Fibroblast of lung (primary cell): ENCODE results near the gene FBXO8. TPM values are rescaled to one million over a fixed set of nuclear protein-coding genes. Genes with fewer than 3 reads are reported as not detected.

ENCODE experiments used
- DNase-seq, 2 donors: peaks; one replicate each; pipeline versions ENCODE4 v3.0.0 to v3.0.0-alpha.2; 2010; ENCODE audit warnings: low read depth in 2 of 2
- H2AFZ ChIP-seq: 2 replicates; pipeline ENCODE4 v1.5.1; 2012; ENCODE audit warnings: low read length, control low read depth, inconsistent platforms
- H3K27ac ChIP-seq: 2 replicates; pipeline ENCODE4 v1.5.1; 2011; ENCODE audit warnings: low read length, control low read depth; ENCODE audit not compliant: insufficient read depth
- H3K27me3 ChIP-seq: 2 replicates; pipeline ENCODE4 v1.5.1; 2011; ENCODE audit warnings: mild to moderate bottlenecking, low read length; ENCODE audit not compliant: control insufficient read depth, insufficient read depth
- H3K36me3 ChIP-seq: 2 replicates; pipeline ENCODE4 v1.5.1; 2011; ENCODE audit warnings: low read length; ENCODE audit not compliant: control insufficient read depth, insufficient read depth
- H3K4me1 ChIP-seq: 2 replicates; pipeline ENCODE4 v1.5.1; 2011; ENCODE audit warnings: low read length; ENCODE audit not compliant: control insufficient read depth, insufficient read depth; ENCODE audit errors: extremely low read depth
- H3K4me2 ChIP-seq: 2 replicates; pipeline ENCODE4 v1.5.1; 2011; ENCODE audit warnings: low read length, control low read depth; ENCODE audit not compliant: insufficient read depth; ENCODE audit errors: extremely low read depth
- H3K4me3 ChIP-seq, 4 experiments: fragments of 200-600 bp in 1 of 4; sonication (generic) in 1 of 4; replicated peaks in 1 of 4; 2 replicates each; pipeline ENCODE4 v1.5.1; 2011 to 2016; ENCODE audit warnings: low read length in 4 of 4, low read depth in 3 of 4, mild to moderate bottlenecking in 3 of 4, control low read depth in 2 of 4, inconsistent platforms in 1 of 4, mixed read lengths in 1 of 4; ENCODE audit not compliant: insufficient read depth in 1 of 4; ENCODE audit errors: control extremely low read depth in 1 of 4
- H3K79me2 ChIP-seq: 2 replicates; pipeline ENCODE4 v1.5.1; 2012; ENCODE audit warnings: mild to moderate bottlenecking, low read length, inconsistent platforms; ENCODE audit not compliant: control insufficient read depth, insufficient read depth
- H3K9ac ChIP-seq: 2 replicates; pipeline ENCODE4 v1.5.1; 2011; ENCODE audit warnings: mild to moderate bottlenecking, low read length, control low read depth; ENCODE audit not compliant: insufficient read depth
- H3K9me3 ChIP-seq: 2 replicates; pipeline ENCODE4 v1.5.1; 2012; ENCODE audit warnings: low read depth, low read length; ENCODE audit not compliant: control insufficient read depth, insufficient read depth
- H4K20me1 ChIP-seq: 2 replicates; pipeline ENCODE4 v1.5.1; 2011; ENCODE audit warnings: low read length; ENCODE audit not compliant: control insufficient read depth, insufficient read depth; ENCODE audit errors: extremely low read depth
- EZH2 ChIP-seq: IDR thresholded peaks from 2 replicates; pipeline ENCODE4 v1.5.1; 2012; ENCODE audit warnings: low read length, control low read depth, mild to moderate bottlenecking; ENCODE audit errors: missing control alignments
- polyA minus RNA-seq: library from RNA; depleted of rRNA, polyadenylated mRNA; stranded (reverse); fragments of >200 nt; gene quantifications from 2 replicates; pipeline ENCODE4 v1.2.3, GENCODE V29; 2011; ENCODE audit warnings: low replicate concordance
- polyA plus RNA-seq, 2 donors: library from polyadenylated mRNA; depleted of rRNA in 1 of 2; stranded (reverse) in 1 of 2; unstranded in 1 of 2; fragments of >200 nt; gene quantifications; 2 replicates each; pipeline ENCODE4 v1.2.1, GENCODE V29; 2011 to 2012; ENCODE audit warnings: missing spikeins in 1 of 2
- total RNA-seq: library from RNA; depleted of rRNA; stranded (reverse); fragments of >200 nt; gene quantifications from 2 replicates; pipeline ENCODE4 v1.2.1, GENCODE V29; 2014
- TF ChIP-seq, protein P1 (sequence below), 2 donors: IDR thresholded peaks in 1 of 2; conservative IDR thresholded peaks in 1 of 2; 1 replicate in 1 of 2; 2 replicates in 1 of 2; pipeline ENCODE4 v1.5.1; 2011 to 2012; ENCODE audit warnings: low read length in 2 of 2, control low read depth in 1 of 2, inconsistent platforms in 1 of 2, low read depth in 1 of 2, mild to moderate bottlenecking in 1 of 2

Gene FBXO8, protein sequence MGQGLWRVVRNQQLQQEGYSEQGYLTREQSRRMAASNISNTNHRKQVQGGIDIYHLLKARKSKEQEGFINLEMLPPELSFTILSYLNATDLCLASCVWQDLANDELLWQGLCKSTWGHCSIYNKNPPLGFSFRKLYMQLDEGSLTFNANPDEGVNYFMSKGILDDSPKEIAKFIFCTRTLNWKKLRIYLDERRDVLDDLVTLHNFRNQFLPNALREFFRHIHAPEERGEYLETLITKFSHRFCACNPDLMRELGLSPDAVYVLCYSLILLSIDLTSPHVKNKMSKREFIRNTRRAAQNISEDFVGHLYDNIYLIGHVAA
- total RNA-seq, result 37.5 and 46.1 TPM in 2 replicates
- polyA plus RNA-seq, result 15.3 and 26.7 TPM in 2 replicates
- polyA plus RNA-seq (2012), result 12.8 and 18.4 TPM in 2 replicates
- polyA minus RNA-seq, result 5.0 and 5.2 TPM in 2 replicates

DNA sequence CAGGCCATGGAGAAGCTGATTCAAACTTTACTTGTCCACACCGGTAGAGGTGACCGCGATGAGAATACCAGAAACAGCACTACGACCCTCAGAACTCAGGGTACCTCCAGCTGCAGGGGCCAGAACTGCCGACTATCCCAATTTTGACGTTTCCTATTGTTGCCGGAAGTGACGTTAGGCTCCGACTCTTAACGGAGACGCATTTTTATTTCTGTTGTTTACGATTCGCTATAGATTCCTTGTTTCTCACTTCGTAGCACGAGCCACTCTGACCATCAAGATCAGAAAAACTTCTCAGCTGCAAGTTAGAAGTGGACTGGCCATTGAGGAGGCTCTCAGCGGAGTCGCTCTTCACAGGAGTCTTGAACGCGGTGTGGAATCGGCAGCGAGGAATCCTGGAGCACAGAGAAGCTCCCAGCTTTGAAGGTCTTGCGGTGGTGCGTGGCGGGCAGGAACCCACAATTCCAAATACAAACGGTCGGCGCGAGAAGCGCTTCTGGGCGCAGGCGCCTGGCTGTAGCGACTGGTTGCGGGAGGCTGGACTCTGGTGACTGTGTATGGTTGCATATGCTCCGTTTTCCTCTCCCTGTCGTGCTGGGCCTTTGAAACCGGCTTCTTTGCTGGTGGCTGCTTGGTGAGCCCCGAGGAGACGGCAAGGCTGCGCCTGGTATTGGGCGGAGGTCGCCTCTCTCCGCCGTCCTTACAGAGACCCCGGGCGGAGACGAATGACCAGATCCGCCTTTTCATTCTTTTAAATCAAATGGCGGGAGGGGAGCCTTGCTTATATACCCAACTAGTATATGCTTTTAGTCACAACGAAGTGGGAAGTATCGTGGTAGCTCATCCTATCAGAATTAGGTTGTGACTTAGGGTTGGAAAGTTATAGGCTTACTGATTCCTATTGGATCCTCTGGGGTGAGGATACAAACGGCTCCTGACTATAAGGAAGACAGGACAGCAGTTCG, at the start of gene FBXO8, which contains the start of gene CEP44:
FBXO8 (minus strand) TSS at position 161 of the 965 bp plus-strand sequence. CDS start 20,575 bp downstream, outside the sequence.
CEP44 (plus strand) TSS at position 405 of the 965 bp plus-strand sequence. CDS start 15,211 bp downstream, outside the sequence.
- Histone ChIP-seq H3K27ac (peak within 1 kb of the TSS; percentile 99), H3K4me1 (no peaks in the 10 kb centered on the region), H3K36me3 (no peaks in the 10 kb centered on the region), H4K20me1 (no peaks in the 10 kb centered on the region), H2AFZ (peak within 1 kb of the TSS; percentile 96), H3K4me3 (peak within 1 kb of the TSS; percentile 90 to 98 (median 95)), H3K79me2 (peaks cover 38% of the 10 kb centered on the region), H3K9me3 (no peaks in the 10 kb centered on the region), H3K4me2 (peak within 1 kb of the TSS; percentile 86), H3K9ac (peak within 1 kb of the TSS; percentile 98), H3K27me3 (no peaks in the 10 kb centered on the region)
- no peak for TF ChIP-seq EZH2
- TF ChIP-seq, protein P1, sequence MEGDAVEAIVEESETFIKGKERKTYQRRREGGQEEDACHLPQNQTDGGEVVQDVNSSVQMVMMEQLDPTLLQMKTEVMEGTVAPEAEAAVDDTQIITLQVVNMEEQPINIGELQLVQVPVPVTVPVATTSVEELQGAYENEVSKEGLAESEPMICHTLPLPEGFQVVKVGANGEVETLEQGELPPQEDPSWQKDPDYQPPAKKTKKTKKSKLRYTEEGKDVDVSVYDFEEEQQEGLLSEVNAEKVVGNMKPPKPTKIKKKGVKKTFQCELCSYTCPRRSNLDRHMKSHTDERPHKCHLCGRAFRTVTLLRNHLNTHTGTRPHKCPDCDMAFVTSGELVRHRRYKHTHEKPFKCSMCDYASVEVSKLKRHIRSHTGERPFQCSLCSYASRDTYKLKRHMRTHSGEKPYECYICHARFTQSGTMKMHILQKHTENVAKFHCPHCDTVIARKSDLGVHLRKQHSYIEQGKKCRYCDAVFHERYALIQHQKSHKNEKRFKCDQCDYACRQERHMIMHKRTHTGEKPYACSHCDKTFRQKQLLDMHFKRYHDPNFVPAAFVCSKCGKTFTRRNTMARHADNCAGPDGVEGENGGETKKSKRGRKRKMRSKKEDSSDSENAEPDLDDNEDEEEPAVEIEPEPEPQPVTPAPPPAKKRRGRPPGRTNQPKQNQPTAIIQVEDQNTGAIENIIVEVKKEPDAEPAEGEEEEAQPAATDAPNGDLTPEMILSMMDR (conservative IDR thresholded peaks at IDR 0.05 in 1 of 2, IDR thresholded peaks at IDR 0.05 in 1 of 2; ENCODE audit: low read depth in 1 of 2, low read length in 2 of 2), result no peak
- DNase-seq, result peak; percentile 78 to 91

DNA sequence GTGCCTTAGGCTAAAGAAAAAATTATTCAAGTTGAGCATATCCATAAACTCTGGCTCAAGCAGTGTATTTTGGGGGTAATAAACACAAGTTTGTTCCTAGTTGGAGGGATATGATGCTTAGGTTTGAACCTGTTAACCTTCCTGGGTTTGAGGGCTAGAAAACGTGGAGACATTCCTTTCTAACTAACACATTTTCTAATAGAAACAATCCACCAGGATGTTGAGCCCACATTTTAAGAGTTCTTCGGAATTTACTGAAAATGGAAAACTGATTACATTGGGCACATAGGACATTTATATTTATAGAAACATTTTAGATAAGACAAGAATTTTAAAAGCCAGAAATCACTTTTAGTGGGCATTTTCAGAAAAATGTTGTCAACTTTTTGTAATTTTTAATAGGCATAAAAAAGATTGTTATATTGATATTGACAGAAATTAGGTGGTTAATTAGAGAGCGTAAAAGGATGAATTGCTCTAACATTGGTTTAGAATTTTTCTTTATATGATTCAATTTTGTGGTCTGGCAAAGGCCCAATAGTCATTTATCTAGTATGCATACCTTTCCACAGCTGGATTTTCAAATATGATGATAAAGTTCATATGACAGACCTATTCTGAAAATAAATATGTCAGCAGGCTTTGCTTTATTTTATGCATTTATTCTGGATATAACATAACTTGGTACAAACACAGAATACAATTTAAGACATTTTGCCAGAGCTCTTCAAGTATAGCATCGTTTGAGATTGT, 49.5 kb upstream of the FBXO8 start:
- Histone ChIP-seq H3K9me3 (no peaks in the 10 kb centered on the region), H3K4me2 (no peak overlapping the region), H2AFZ (no peak overlapping the region), H3K9ac (no peak overlapping the region), H3K79me2 (no peaks in the 10 kb centered on the region), H3K36me3 (no peaks in the 10 kb centered on the region), H3K27ac (no peak overlapping the region), H3K4me1 (no peaks in the 10 kb centered on the region), H4K20me1 (no peaks in the 10 kb centered on the region), H3K27me3 (no peaks in the 10 kb centered on the region), H3K4me3 (no peak overlapping the region)
- DNase-seq, result peak in 1 of 2 donors; percentile 69
- TF ChIP-seq, protein P1 (conservative IDR thresholded peaks at IDR 0.05 in 1 of 2, IDR thresholded peaks at IDR 0.05 in 1 of 2; ENCODE audit: low read depth in 1 of 2, low read length in 2 of 2), result no peak
- TF ChIP-seq EZH2, result no peak
